ENCODE results near the gene USH2A. TPM values are rescaled to one million over a fixed set of nuclear protein-coding genes. Genes with fewer than 3 reads are reported as not detected.

Gene USH2A
- total and polyA plus RNA-seq, 8 donors, result 0.03 to 0.28 (median 0.06) TPM

DNA sequence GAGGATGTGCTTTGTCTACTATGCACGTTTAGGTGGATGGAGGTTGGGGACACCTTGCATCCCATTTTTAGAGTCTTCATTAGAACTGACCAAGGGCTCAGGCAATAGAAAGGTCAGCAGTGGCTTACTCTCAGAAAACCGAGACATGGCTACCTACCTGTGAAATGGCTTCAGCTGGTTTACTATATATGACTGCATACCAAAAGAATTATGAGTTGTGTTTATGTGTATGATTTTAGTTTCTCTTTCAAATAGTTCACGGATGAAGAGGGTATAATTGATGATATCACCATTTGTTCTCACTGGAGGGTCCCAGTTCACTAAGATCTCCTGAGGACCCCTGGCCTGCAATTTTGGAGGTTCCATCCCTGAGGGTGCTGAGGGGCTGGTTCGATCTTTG is 749.3 kb downstream of the USH2A start:
- Histone ChIP-seq H3K4me1 (no peaks in the 10 kb centered on the region), H3K36me3 (no peaks in the 10 kb centered on the region), H3K27me3 (no peaks in the 10 kb centered on the region), H3K9me3 (no peaks in the 10 kb centered on the region), H3K27ac (no peak overlapping the region), H3K4me3 (no peak overlapping the region)
- TF ChIP-seq, protein P1, sequence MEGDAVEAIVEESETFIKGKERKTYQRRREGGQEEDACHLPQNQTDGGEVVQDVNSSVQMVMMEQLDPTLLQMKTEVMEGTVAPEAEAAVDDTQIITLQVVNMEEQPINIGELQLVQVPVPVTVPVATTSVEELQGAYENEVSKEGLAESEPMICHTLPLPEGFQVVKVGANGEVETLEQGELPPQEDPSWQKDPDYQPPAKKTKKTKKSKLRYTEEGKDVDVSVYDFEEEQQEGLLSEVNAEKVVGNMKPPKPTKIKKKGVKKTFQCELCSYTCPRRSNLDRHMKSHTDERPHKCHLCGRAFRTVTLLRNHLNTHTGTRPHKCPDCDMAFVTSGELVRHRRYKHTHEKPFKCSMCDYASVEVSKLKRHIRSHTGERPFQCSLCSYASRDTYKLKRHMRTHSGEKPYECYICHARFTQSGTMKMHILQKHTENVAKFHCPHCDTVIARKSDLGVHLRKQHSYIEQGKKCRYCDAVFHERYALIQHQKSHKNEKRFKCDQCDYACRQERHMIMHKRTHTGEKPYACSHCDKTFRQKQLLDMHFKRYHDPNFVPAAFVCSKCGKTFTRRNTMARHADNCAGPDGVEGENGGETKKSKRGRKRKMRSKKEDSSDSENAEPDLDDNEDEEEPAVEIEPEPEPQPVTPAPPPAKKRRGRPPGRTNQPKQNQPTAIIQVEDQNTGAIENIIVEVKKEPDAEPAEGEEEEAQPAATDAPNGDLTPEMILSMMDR (IDR thresholded peaks at IDR 0.05), result no peak
- ATAC-seq (no peak), DNase-seq (no peak), FAIRE-seq (no peak)
- WGBS, 2 donors, result 65 to 72% methylated on average over 4 of the region's 4 CpGs
- intact Hi-C loops (cut with DNase I), result no loop called here

DNA sequence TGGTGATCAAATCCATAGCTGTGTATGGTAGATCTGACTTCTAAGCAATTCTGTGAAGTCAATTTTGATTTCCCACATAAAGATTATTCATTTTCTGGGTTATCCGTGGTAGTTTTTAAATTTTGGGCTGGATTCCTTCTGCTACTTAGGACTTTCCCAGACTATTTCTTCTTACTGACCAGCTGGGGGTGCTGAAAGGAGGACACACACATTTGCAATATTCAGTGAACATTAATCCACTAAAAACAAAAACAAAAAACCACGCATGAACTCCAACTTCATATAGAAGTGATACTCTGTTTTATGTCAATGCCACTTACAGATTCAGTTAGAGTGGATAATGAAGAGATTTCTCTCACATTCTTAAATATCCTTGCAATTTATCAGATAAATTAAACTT is 750.8 kb downstream of the USH2A start:
- Histone ChIP-seq H3K36me3 (no peaks in the 10 kb centered on the region), H3K4me1 (no peaks in the 10 kb centered on the region), H3K9me3 (no peaks in the 10 kb centered on the region), H3K27ac (no peak overlapping the region), H3K4me3 (no peak overlapping the region), H3K27me3 (no peaks in the 10 kb centered on the region)
- ATAC-seq (no peak), DNase-seq (no peak), FAIRE-seq (no peak)
- intact Hi-C loops (cut with DNase I), result no loop called here
- TF ChIP-seq, protein P1 (IDR thresholded peaks at IDR 0.05), result no peak
- WGBS, 2 donors, result 53 to 78% methylated on average over 2 of the region's 2 CpGs

DNA sequence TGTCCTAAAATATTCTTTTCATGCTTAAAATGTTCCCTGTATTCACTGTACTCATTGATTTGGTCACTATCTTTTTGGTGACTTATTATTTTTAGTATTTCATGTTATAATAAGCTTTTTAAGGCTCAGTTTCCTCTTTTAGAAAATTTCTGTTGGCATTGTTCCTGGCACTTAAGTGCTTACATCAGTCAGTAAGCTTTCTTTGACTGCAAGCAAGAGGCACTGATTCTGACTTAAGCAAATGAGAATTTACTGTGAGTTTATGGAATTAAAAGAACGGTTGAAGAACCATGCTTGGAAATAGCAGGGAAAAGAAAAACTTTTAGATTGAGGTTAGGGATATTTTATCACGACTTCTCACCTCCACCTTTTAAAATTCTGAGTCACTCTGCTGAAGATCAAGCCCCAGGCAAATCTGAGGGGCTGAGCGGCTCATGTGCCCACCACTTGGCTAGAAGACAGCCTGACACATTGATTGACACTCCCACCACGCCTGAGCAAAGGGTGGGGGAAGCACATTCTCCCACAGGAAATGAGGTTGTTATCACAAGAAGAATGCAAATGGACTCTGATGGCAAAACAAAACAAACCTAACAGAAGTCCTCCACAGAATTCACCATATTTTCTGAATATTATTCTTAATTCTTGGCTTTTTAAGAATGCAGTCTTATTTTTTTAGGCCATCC is 753.3 kb downstream of the USH2A start:
- no peak overlapping the region for H3K4me3 ChIP-seq
- intact Hi-C loops (cut with DNase I), result no loop called here
- TF ChIP-seq, protein P1 (IDR thresholded peaks at IDR 0.05), result no peak
- H3K9me3 ChIP-seq, result no peaks in the 10 kb centered on the region
- whole genome bisulfite sequencing, 2 donors, result 44 to 52% methylated on average over 4 of the region's 4 CpGs
- DNase-seq, result no peak
- no peaks in the 10 kb centered on the region for H3K4me1 ChIP-seq
- H3K36me3 ChIP-seq, result no peaks in the 10 kb centered on the region
- no peaks in the 10 kb centered on the region for H3K27me3 ChIP-seq
- no peak overlapping the region for H3K27ac ChIP-seq
- no peak for ATAC-seq
- no peak for FAIRE-seq

DNA sequence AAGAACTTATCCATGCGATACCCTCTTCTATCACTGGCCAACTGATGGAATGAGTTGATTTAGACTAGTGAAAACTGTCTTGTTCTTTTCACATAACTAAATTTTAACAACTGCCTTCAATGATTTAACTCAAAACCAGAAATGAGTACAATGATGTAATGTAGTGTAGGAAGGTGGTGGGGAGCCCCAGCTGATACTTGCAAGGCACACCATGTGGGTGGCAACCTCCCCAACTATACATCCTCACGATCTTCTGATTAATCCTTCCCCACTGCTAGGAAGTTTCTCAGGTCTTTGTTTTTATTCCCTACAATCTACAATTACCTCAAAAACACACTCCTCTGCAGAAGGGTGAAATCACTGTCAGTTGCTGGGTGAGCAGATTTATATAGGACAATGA is 755.5 kb downstream of the USH2A start:
- Histone ChIP-seq H3K9me3 (no peaks in the 10 kb centered on the region), H3K27ac (no peak overlapping the region), H3K4me3 (no peak overlapping the region), H3K36me3 (no peaks in the 10 kb centered on the region), H3K4me1 (no peaks in the 10 kb centered on the region), H3K27me3 (no peaks in the 10 kb centered on the region)
- ATAC-seq (no peak), DNase-seq (no peak), FAIRE-seq (no peak)
- 82 to 85% methylated on average over 2 of the region's 2 CpGs for WGBS, 2 donors
- intact Hi-C loops (cut with DNase I), result no loop called here
- TF ChIP-seq, protein P1 (IDR thresholded peaks at IDR 0.05), result no peak

DNA sequence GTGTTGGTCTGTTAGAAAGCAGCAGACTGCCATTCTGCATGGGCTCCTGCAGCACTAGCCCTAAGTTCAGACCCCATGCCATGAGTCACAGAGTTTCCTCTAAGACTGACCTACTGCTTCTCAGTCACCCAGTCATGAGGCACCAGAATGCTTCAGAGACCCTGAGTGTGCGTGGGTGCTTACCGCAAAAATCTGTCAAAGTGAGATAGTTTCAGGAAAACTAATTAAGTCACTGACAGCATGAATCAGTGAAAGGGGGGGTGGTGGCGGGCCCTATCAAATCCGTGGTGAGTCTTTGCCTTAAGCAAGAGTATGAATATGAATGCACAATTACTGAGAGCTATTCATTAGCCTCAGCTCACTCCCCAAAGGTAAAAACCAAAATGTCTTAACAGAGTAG is 758.0 kb downstream of the USH2A start:
- H3K4me3 ChIP-seq, result no peak overlapping the region
- no peak for DNase-seq
- 75 to 80% methylated on average over 4 of the region's 4 CpGs for WGBS, 2 donors
- peaks cover 0 to 6% (median 0%) of the 10 kb centered on the region in 3 donors for H3K4me1 ChIP-seq
- TF ChIP-seq, protein P1 (IDR thresholded peaks at IDR 0.05), result no peak
- no peaks in the 10 kb centered on the region for H3K36me3 ChIP-seq
- no peaks in the 10 kb centered on the region for H3K27me3 ChIP-seq
- H3K27ac ChIP-seq, result no peak overlapping the region
- FAIRE-seq, result no peak
- H3K9me3 ChIP-seq, result no peaks in the 10 kb centered on the region
- ATAC-seq, result no peak
- intact Hi-C loops (cut with DNase I), result no loop called here

Data from pancreas (tissue), 10 donors.